Activated CD4-positive, alpha-beta T cell treated with anti-CD3 and anti-CD28 coated beads for 1 hour (primary cell): ENCODE data around the gene SYNPR.
"Not testable (repeated sequence)": the region's sequence is repeated elsewhere in the genome, so short reads cannot be mapped to it uniquely, and the experiment has no call there.

Experiments
- DNase-seq: peaks from one replicate; pipeline ENCODE4 v3.0.0-alpha.2; 2020

The SYNPR gene

DNA sequence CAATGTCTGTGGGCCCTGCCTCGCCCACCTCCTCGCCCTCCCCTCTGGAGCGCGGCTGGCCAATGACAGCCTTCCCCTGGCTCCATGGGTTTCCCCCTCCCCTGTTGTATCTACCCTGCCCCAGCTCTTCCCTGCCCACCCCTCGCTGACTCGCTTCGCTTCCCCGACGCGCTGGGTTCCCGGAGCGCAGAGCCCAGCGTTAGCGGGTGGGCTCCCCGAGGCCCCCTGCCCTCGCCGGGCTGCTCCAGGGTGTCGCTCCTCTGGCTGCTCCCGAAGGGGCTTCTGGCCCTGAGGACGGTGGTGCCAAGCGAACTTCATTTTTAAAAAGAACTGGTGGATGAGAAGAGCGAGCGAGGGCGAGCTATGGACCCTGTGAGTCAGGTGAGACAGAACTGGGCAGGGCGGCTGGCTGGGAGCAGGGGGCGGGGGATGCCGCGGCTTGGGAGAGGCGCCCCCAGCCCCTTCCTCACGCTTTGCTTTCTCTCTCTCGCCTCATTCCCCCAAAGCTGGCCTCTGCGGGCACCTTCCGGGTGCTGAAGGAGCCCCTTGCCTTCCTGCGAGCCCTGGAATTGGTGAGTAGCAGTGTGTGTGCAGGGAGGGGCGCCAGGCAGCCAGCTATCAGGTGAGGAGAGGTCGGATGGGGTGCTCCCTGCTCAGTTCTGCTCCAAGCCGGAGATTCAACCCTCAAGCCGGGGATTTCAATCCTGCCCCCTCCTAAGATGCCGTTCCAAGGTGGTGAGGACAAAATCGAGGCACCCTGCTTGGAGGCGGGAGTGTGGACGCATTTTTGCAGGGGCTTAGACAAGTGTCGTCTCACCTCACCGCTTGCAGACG, at the start of gene SYNPR:
SYNPR (plus strand) TSS at position 138 of the 834 bp plus-strand sequence.
- no peak for DNase-seq

DNA sequence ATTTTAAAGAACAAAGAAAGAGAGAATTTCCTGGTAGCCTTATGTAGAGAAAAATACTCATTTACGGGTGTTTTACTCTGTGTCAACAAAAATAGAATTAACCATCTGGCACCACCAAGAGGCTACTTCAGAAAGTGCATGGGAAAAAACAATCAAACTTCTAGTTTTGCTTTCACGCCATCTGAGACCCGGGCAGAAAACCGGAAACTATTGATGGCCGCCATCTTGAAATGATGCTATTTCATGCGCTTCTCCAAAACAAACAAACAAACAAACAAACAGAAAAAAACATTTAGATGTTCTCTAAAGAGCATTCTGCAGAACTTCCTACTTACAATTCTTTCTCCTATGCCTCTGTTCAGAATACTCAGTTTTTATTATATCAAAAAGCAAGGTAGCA, 49.4 kb upstream of the SYNPR start:
- no peak for DNase-seq

DNA sequence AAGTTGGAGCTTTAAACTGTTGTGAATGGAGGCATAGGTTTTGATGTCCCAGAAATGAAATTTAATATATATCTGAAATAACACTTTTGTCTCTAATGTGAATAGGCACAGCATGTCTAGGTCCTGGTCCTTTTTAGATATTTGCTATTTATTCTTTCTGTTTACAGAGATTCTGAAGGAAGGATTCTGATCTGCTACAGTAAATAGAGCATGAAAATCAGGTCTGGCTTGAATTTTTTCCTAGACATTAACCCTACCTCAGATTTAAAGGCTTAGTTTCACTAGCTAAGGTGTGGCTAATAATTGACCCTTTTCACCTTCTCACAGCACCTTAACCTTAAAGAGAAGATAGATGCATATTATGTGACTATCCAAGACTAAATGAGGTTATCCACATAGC, 48.0 kb upstream of the SYNPR start:
- DNase-seq, result no peak

DNA sequence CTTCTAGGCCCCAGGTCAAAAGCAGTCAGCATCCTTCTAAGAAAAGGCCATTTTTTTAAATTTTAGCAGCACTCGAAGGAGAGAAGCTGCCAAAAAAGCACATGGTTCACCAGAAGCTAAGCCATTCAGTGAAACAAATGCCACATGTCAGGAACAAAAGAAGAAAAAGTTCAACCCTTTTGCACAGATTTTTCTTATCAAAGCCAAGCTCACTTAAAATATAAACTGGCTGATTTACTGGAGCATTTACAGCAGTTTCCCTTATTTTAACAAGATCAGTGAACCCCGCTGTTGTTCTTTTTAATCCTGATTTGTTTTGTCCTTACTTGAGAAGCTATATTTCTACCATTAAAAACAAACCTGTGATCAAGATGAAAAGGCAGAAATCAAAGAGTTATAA, 46.5 kb upstream of the SYNPR start:
- DNase-seq, result no peak

DNA sequence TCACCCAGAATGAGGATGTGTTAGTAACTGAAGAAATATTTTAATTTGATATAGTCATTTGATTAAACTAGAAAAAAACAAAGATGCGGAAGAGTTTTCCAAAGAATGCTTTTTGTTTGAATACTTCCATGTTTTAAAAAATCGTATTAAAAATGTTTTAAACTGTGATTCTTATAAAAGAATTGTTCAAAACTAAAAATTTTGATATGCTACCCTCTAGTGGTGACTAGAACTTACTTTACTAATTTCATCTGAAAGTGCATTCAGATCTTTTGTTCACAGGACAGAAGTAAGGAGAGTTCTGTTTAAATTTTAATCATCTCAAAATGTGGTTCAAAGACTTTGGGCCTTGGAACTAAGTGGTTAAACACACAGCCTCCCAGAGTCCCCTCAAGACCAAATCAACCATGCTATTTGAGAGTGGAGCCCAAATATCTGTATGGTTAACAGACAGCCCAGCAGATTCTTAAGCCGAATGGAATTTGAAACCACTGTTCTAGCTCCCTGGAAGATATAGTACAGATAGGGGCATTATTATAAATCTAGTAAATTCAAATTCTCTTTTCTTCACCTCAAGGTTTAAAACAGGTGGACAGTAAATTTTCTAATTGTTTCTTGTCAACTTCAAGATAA, 45.2 kb upstream of the SYNPR start:
- no peak for DNase-seq

DNA sequence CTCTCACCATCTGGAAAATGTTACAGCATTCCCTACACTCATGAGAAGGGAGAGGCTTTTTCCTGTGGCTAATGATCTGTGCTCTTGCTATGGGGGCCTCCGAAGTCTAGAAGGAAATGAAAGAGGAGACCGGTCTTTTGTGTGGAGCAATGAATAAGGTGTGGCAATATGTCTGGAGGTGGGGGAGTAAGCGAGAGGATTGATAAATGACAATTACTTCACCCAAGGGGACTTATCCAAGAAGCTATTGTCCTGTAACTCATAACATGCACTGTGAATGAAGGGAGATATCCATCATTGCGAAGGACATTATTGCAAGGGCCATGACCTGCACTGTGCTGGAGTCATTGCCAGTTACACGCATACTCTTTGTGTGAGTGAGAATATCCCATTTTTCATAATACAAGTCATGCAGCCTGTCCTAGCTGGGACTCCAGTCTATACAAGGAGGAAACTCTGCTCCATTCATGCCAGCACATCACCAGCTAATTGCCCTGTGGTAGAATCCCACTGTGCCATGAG, 37.7 kb upstream of the SYNPR start:
- DNase-seq, result no peak

DNA sequence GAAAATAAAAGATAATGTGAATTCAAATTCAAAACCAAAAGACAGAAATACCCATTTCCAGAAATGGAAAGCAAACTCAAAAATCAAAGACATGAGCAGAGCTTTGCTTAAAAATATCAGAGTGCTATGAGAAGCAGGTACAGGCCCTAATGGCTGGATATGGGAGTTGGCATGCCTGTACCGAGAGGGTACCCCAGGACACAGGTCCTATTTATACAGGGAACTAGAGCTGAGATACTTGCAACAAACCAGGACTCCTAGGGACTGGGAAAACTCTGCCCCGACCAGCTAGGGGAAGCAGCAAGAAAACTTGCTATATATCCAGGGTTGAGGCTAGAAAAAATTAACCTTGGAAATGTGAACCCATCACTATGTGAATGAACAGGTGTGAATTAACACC, 36.0 kb upstream of the SYNPR start:
- no peak for DNase-seq

DNA sequence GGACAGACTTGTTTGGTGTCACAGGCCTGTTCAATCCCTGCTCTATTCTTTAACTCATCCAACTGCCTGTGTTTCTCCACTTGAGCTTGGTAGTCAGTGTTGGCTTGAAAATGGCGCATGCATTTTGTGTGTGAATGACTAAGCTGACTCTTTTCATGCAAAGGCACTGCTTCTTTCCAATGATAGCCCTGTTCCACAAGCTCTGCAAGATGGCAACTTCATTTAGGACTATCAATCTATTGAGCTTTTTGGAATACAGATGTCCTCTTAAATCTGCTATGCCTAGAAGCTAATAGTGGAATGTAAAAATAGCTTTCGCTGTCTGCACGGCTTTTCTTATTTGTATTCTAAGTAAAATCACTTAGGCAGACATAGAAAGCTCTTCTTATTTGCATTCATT, 33.6 kb upstream of the SYNPR start:
- no peak for DNase-seq

DNA sequence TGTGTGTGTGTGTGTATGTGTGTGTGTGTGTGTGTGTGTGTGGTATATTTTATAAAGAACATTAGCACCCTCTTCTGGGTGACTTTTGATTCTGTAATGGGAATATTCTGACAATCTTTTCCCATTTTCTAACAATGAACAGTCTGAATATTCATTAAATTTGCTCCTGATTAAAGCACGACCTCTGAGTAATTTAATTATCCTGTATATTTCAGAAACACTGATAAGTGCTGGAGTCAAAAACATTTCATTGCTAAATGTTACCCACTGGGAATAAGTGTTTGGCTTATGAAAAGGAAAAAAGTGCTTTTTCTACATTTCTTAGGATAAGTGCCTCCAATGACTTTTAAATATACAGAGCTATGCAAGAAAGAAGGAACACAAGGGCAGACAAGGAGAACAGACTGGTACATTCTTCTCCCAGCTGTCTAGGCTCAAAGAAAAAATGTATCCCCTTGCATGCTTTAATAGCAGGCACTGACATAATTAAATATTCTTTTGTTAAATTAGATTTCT, 32.3 kb upstream of the SYNPR start:
- DNase-seq, result no peak

DNA sequence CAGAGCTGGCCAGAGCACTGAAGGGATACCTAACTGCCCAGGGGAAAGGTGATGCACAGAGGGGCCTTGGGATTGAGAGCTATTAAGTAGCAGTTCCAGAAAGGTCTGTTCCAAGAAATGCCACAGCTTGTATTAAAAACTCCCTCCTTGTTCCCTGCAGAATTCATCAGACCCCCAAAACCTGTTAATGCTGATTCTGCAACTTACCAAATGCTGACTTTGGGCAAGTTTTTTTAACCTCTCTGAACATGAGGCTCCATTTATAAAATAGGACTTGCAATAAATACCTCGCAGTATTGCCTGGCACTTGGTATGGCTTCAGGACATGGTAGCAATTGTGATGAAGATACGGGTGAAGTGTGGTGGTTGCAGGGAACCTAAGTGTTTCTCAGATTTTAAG, 30.1 kb upstream of the SYNPR start:
- no peak for DNase-seq

DNA sequence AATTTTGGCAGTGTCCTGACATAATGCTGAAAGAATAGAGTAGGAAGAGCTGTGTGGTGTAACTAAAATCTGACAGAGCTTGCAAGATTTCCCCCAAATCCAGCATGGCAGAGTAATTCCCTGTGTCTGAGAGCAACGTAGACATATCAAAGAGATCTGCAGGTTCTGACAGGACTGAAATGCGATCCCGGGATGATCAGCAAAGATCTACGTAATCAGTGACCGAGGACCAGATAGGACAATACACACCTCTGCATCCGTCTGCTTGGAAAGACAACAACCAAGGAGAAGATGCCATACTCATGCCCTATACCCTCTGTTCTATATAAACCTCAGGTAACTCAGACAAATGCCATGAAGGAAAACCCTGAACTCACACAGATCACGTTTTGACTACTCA, 26.6 kb upstream of the SYNPR start:
- DNase-seq, result no peak

DNA sequence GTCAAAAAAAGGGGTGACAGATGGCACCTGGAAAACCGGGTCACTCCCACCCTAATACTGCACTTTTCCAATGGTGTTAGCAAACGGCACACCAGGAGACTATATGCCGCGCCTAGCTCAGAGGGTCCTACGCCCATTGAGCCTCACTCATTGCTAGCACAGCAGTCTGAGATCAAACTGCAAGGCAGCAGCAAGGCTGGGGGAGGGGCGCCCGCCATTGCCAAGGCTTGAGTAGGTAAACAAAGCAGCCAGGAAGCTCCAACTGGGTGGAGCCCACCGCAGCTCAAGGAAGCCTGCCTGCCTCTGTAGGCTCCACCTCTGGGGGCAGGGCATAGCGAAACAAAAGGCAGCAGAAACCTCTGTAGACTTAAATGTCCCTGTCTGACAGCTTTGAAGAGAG, 22.3 kb upstream of the SYNPR start:
- not testable (repeated sequence) for DNase-seq

DNA sequence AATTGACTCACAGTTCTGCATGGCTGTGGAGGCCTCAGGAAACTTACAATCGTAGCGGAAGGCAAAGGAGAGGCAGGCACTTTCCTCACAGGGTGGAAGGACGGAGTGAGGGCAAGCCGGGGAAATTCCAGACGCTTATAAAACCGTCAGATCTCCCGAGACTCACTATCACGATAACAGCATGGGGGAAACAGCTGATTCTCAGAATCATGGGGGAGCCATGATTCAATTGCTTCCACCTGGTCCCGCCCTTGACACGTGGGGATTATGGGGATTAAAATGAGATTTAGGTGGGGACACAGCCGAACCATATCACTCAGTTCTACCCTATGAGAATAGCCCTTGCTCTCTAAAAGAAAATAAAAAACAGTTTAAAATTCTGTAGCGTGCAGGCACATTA, 13.4 kb upstream of the SYNPR start:
- DNase-seq, result no peak

DNA sequence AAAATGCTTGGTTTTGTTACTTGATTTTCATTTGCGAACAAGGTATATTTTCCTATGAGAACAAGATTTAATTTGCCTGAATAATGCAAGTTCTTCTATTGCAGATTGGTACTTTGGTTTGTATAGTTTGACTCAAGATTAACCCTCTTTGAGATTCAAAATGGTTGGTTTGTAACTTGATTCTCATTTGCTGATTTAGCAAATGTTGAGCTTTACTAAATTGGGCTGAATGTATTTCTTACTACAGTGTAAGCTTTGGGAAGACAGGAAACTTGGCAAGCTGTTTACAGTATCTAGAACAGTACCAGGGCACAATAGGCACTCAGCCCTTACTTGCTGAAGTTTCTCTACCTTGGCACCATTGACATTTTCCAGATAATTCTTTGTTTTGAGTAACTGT, 3.7 kb upstream of the SYNPR start:
- no peak for DNase-seq

DNA sequence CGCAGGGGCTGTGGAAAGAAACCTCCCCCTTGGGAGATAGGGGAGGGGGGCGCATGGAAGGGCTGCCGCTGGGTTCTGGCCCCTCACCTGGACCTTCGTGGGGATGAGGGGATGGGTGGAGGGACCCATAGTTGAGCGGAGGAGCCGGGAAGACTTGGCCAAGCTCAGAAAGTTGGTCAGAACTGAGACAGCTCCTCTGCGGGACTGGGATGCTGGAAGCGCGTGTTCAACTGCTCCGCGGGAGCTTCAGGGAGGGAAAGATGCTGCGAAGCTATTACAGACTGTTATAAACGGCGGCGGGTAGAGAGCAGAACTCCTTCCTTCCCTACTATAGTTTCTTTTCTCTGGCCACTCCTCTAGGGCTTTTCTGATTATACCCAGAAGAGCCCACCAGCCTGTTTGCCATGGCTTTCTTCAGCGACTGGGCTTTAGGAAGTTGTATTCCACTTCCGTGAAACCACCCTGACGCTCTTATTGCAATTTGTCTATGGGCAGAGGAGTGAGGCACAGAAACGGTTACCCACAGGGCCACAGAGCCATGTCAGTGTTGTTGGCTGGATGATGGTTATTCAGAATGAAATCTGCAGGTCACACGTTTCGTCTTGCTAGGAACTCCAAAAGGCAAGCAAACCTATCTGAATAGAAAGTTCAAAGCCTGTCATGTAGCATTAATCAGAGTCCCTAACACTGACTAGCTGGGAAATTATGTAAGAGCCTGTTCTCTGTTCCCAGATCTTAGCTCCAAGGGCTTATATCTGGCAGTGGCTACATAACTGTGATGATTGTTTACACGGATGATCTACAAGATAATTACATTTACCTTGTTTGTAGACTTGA, 1.1 kb downstream of the SYNPR start:
- no peak for DNase-seq

DNA sequence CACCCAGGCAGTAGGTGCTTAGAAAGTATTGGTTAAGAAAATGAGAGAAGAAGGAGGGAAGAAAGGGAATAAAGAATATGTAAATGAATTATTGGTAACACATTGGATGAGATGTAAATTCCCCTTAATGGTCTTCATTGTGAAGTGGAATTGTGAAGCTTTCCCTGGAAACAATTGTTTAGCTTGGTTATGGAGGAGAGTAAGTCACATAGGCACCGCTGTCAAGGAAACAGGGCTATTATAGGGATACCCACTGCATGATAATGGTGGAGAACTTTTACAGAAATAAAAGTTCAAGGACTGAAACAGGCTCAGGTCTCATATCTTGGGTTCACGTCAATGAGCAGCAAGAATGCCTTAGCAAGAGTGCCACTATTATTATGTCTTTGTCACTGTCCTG, 9.5 kb downstream of the SYNPR start:
- DNase-seq, result no peak

DNA sequence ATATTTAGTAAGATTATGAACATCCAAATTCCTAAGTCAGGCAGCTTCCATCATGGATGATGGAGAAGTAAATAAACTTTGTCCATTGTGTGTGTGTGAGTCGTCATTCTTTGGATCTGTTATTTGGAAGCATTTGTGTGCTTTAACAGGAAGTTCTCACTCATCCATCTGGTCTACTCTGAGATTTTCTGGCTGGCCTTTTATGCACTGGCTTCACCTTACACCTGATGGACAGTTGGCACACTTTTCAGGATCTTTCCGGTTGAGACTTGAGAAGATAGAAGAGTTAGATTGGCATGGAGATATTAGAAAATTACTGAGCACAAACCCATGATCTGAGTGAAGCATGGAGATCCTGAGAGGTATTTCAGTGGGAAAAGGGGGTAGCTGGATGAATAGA, 12.6 kb downstream of the SYNPR start:
- DNase-seq, result no peak

DNA sequence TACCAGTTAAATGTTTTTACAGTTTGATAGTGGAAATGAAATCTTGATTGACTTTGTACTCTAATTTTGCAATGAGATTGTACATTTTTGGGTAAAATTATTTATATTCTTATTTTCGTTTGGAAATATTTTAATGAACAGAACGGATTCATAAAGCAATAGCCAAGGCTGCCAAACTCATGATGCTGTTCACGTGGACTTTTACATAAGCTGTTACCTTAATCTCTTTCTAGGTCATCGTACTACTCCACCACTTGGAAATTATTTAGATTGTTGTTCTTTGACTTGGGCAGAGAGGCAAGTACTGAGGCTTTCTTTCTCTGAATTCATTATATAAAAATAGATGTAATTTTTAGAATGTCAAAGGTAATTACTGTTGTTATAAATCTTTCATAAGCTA, 16.2 kb downstream of the SYNPR start:
- no peak for DNase-seq

DNA sequence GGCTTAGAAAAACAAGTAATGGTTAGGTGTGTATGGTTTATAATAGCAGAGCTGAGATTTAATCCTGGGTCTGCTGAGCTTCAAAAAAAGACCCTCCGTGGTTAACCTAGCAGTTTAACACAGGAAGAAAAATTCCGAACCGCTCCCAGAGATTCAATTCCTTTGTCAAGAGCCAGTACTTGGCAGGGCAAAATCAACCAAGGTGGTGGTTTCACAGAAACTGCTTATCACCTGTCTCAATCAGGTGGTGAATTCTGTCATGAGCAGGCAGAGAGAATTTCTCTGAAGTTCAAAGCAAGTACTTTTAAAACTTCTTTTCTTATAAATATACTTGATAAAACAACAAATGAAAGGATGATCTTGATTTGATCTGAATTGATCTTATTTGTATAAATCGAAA, 17.2 kb downstream of the SYNPR start:
- no peak for DNase-seq

DNA sequence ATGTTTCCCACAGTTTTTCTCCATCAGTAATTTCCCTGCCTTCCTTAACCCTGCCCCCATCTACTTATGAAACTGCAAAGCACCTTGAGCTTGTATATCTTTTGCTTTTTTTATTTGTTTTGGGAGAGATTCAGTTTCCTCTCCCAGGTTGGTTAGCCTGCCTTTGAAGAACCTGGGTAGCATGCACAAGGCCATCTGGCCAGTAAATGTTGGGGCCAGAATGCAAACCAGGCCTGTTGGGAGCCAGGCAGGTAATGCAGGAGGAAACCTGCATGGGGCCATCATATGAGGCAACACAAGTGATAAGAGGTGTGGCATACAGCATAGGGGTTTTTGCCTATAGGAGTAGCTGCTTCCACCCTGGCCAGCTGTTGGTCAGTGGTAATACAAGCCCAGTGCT, 17.7 kb downstream of the SYNPR start:
- no peak for DNase-seq

DNA sequence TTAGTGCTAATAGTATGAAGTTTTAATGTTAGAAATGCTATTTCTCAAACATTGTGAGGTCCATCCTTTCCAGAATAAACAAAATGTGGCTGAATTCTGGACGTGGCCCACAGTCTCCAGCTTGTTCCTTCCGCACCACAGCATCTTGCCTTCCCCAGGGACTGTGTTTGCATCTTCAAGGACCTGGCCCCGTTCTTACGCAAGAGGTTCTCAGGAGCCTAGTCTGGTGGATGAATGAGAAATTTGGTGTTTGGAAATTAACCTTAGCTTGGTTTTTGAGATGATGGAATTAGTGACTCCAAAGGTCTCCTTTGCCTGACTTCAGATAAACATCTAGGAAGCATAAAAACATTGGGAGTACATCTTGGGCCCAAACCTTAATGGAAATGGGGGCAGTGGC, 18.1 kb downstream of the SYNPR start:
- no peak for DNase-seq

DNA sequence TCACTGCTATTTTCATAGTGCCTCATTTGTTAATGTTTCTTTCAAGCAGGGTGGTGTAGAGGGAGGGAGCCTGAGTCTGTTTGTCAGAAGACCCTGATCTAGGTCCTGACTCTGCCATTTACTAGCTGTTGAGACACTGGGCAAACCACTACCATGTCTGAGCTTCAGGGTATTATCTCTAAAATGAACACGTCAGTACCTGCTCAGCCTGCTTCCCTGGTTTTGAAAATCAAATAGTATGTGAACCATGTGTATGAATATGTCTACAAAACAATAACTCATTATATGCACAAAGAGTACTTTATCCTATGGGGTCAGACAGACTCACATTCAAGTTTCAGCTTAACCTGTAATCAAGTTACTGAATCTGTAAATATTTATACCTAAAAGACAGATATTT, 25.1 kb downstream of the SYNPR start:
- no peak for DNase-seq

DNA sequence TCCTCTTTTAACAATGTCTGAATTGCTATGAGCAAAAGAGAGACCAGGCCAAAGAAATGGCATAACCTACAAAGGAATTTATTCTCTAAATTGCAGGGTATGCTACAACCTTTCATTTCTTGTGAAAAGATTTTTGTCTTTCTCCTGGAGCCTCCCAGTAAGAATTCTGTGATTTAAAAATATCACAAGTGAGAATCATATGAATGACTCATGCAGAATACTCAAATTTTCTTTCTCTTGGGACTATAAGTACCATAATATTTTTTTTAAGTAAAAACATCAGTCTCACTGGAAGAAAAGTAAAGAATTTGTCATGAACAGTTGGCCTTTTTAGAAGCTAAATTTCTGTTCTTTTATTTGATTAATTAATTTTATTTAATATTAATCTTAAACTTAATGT, 26.3 kb downstream of the SYNPR start:
- no peak for DNase-seq
